HepG2 (cell line): ENCODE data around the gene LIN7A. TPM values are rescaled to one million over a fixed set of nuclear protein-coding genes. Genes with fewer than 3 reads are reported as not detected.
A peak's percentile ranks its signal among the peaks of the same experiment; 100 is the strongest.

Source experiments
- ARID5B ChIP-seq: IDR thresholded peaks from 2 replicates; pipeline ENCODE4 v1.4.0; 2020; ENCODE audit warnings: mild to moderate bottlenecking, missing genetic modification reagents
- DMTF1 ChIP-seq: sonication (generic); formaldehyde crosslinking; IDR thresholded peaks from 2 replicates; pipeline ENCODE4 v1.4.0; 2020; ENCODE audit warnings: mild to moderate bottlenecking, missing genetic modification reagents
- ESRRA ChIP-seq: sonication (generic); formaldehyde crosslinking; IDR thresholded peaks from 2 replicates; pipeline ENCODE4 v1.5.1; 2020; ENCODE audit warnings: mild to moderate bottlenecking, low read depth, missing genetic modification reagents
- HMGXB4 ChIP-seq, 2 experiments: sonication (generic) in 1 of 2; formaldehyde crosslinking in 1 of 2; IDR thresholded peaks; 2 replicates each; pipeline versions ENCODE4 v1.4.0 to v1.6.1; 2018 to 2020; ENCODE audit warnings: missing genetic modification reagents in 2 of 2, borderline replicate concordance in 1 of 2, low read depth in 1 of 2, mild to moderate bottlenecking in 1 of 2, missing biosample characterization in 1 of 2
- IKZF5 ChIP-seq: IDR thresholded peaks from 2 replicates; pipeline ENCODE4 v1.6.1; 2018; ENCODE audit warnings: missing genetic modification reagents, mild to moderate bottlenecking, missing compliant biosample characterization
- JUNB ChIP-seq: sonication (generic); formaldehyde crosslinking; IDR thresholded peaks from 2 replicates; pipeline ENCODE4 v1.8.0; 2022; ENCODE audit warnings: missing genetic modification reagents, mild to moderate bottlenecking, borderline replicate concordance
- PBX3 ChIP-seq: sonication (generic); formaldehyde crosslinking; IDR thresholded peaks from 2 replicates; pipeline ENCODE4 v1.8.1; 2023; ENCODE audit warnings: missing genetic modification reagents, inconsistent platforms, borderline replicate concordance
- RELA ChIP-seq: sonication (generic); formaldehyde crosslinking; IDR thresholded peaks from 2 replicates; pipeline ENCODE4 v1.4.0; 2020; ENCODE audit warnings: missing genetic modification reagents
- RNF219 ChIP-seq: sonication (generic); formaldehyde crosslinking; IDR thresholded peaks from 2 replicates; pipeline ENCODE4 v1.5.0; 2020; ENCODE audit warnings: mild to moderate bottlenecking, missing genetic modification reagents
- SETDB1 ChIP-seq: sonication (generic); formaldehyde crosslinking; IDR thresholded peaks from 2 replicates; pipeline ENCODE4 v1.5.1; 2020; ENCODE audit warnings: missing genetic modification reagents, mild to moderate bottlenecking, borderline replicate concordance
- SIX4 ChIP-seq: sonication (generic); formaldehyde crosslinking; IDR thresholded peaks from 2 replicates; pipeline ENCODE4 v1.4.0; 2020; ENCODE audit warnings: missing genetic modification reagents
- SNAI1 ChIP-seq: sonication (generic); formaldehyde crosslinking; IDR thresholded peaks from 2 replicates; pipeline ENCODE4 v1.5.0; 2020; ENCODE audit warnings: mild to moderate bottlenecking, missing genetic modification reagents, borderline replicate concordance
- ZKSCAN1 ChIP-seq: fragments of 150-350 bp; IDR thresholded peaks from 2 replicates; pipeline ENCODE4 v1.6.1; 2014; ENCODE audit warnings: low read length
- ZNF550 ChIP-seq: sonication (generic); formaldehyde crosslinking; IDR thresholded peaks from 2 replicates; pipeline ENCODE4 v1.4.0; 2020; ENCODE audit warnings: mild to moderate bottlenecking, missing genetic modification reagents, borderline replicate concordance
- polyA plus RNA-seq, 8 experiments: library from polyadenylated mRNA; depleted of rRNA in 3 of 8; stranded (reverse) in 7 of 8; unstranded in 1 of 8; fragments of >200 nt; fragmentation: Illumina TruSeq in 4 of 8; extraction: Trizol in 4 of 8; gene quantifications; 2 replicates each; pipeline versions ENCODE4 v1.2.1 to v1.2.3, GENCODE V29; 2011 to 2016; ENCODE audit warnings: low read depth in 4 of 8, missing spikeins in 1 of 8, mixed read lengths in 1 of 8; ENCODE audit not compliant: insufficient read depth in 1 of 8
- total RNA-seq, 5 experiments: library from RNA; depleted of rRNA; stranded (reverse); fragments of >200 nt; fragmentation: Illumina TruSeq; extraction: Trizol; gene quantifications; 2 replicates each; pipeline ENCODE4 v1.2.3, GENCODE V29; 2016; ENCODE audit warnings: low read depth in 1 of 5

Gene LIN7A
- total and polyA plus RNA-seq, 2 of the 13 experiments (the other 11 are each of a cell fraction or from before 2014, with no cell fraction given), result 18.5 to 19.2 TPM

- peak; percentile 45; the same call in 1 of the 2 replicates for TF ChIP-seq SETDB1 (CRISPR knock-in tag)
- TF ChIP-seq PBX3 (CRISPR knock-in tag), result no peak
- TF ChIP-seq RELA (CRISPR knock-in tag), result no peak
- TF ChIP-seq HMGXB4 (CRISPR knock-in tag; IDR thresholded peaks at IDR 0.05; ENCODE audit: borderline replicate concordance in 1 of 2, low read depth in 1 of 2), result peak; percentile 56 to 81; a peak in 3 of 4 replicates
- TF ChIP-seq ESRRA (CRISPR knock-in tag), result peak; percentile 55; the same call in 1 of the 2 replicates
- TF ChIP-seq SNAI1 (CRISPR knock-in tag), result no peak
- peak; percentile 74 for TF ChIP-seq ARID5B (CRISPR knock-in tag)
- no peak for TF ChIP-seq DMTF1 (CRISPR knock-in tag)
- TF ChIP-seq RNF219 (CRISPR knock-in tag), result no peak
- TF ChIP-seq ZKSCAN1, result no peak
- no peak for TF ChIP-seq SIX4
- peak; percentile 79; the same call in 1 of the 2 replicates for TF ChIP-seq IKZF5 (CRISPR knock-in tag)
- TF ChIP-seq ZNF550 (CRISPR knock-in tag), result no peak
- TF ChIP-seq JUNB, result no peak
These were observed 918 bp downstream of the LIN7A start (continued) for GRCh38 chr12:80936642-80937390.
